ENCODE results near the gene LRPAP1. TPM values are rescaled to one million over a fixed set of nuclear protein-coding genes. Genes with fewer than 3 reads are reported as not detected.

LRPAP1 gene
- total RNA-seq, result 70.8 and 117 TPM in 2 replicates

GRCh38 chr4:3531879-3532750 lies at the start of gene LRPAP1:
Gene LRPAP1 (minus strand): TSS chr4:3532422. CDS start chr4:3532412, 10 bp downstream.

GRCh38 chr4:3462790-3463415 lies 69.3 kb downstream of the LRPAP1 start, which contains the start of gene DOK7:
Gene DOK7 (plus strand): TSS chr4:3463306. CDS start chr4:3463376, 70 bp downstream.

Other genes starting within 250 kb of the LRPAP1 start
- gene RGS12, start 239.4 kb downstream of the LRPAP1 start, total RNA-seq, result 39.0 and 42.9 TPM in 2 replicates
- gene HGFAC, start 90.5 kb downstream of the LRPAP1 start, total RNA-seq, result under 0.01 and 0.91 TPM in 2 replicates
- gene DOK7, start 69.1 kb downstream of the LRPAP1 start, total RNA-seq, result 0.15 TPM in 1 of 2 replicates, not detected in the other
- 0.65 TPM in 1 of 2 replicates, not detected in the other for gene ADRA2C, start 234.0 kb upstream of the LRPAP1 start, total RNA-seq